SK-N-SH treated with all-trans-retinoic acid at 6 μM for 48 hours (cell line): ENCODE measurements around the gene OR6J1.
"Not testable (repeated sequence)": the region's sequence is repeated elsewhere in the genome, so short reads cannot be mapped to it uniquely, and the experiment has no call there.

Source experiments
- ATAC-seq: fragments of 200-7000 bp; cut with Tn5 transposase; 3 replicates; pipeline ENCODE4 v1.9.1; 2020; ENCODE audit warnings: mild to moderate bottlenecking, moderate library complexity
- ARNTL ChIP-seq: fragments of 450-650 bp; formaldehyde crosslinking; IDR thresholded peaks from 2 replicates; pipeline ENCODE4 v1.5.0; 2020; ENCODE audit warnings: low read depth, mild to moderate bottlenecking, moderate library complexity, borderline replicate concordance
- BACH2 ChIP-seq: fragments of 250-450 bp; sonication (Bioruptor Pico); IDR thresholded peaks from 2 replicates; pipeline ENCODE4 v1.9.0; 2021; ENCODE audit warnings: mild to moderate bottlenecking, borderline replicate concordance
- CSDC2 ChIP-seq: fragments of 250-450 bp; sonication (Bioruptor Pico); IDR thresholded peaks from 2 replicates; pipeline ENCODE4 v1.5.0; 2020; ENCODE audit warnings: mild to moderate bottlenecking, moderate library complexity
- ESRRG ChIP-seq: fragments of 250-450 bp; sonication (Bioruptor Pico); IDR thresholded peaks from 2 replicates; pipeline ENCODE4 v1.6.1; 2021; ENCODE audit warnings: mild to moderate bottlenecking
- GLIS3 ChIP-seq: fragments of 250-450 bp; sonication (Bioruptor Pico); IDR thresholded peaks from 2 replicates; pipeline ENCODE4 v1.5.0; 2020; ENCODE audit warnings: mild to moderate bottlenecking, moderate library complexity
- ISL1 ChIP-seq: fragments of 250-450 bp; sonication (Bioruptor Pico); IDR thresholded peaks from 2 replicates; pipeline ENCODE4 v2.1.2; 2022; ENCODE audit warnings: mild to moderate bottlenecking, moderate library complexity
- PPARA ChIP-seq: fragments of 250-450 bp; sonication (Bioruptor Pico); IDR thresholded peaks from 2 replicates; pipeline ENCODE4 v1.5.0; 2020; ENCODE audit warnings: mild to moderate bottlenecking, borderline replicate concordance
- RARB ChIP-seq: fragments of 250-450 bp; sonication (Bioruptor Pico); IDR thresholded peaks from 2 replicates; pipeline ENCODE4 v1.8.0; 2021; ENCODE audit warnings: mild to moderate bottlenecking, moderate library complexity
- SNAI2 ChIP-seq: fragments of 250-450 bp; sonication (Bioruptor Pico); IDR thresholded peaks from 2 replicates; pipeline ENCODE4 v1.5.0; 2020; ENCODE audit warnings: mild to moderate bottlenecking, moderate library complexity
- TCF4 ChIP-seq: fragments of 250-450 bp; sonication (Bioruptor Pico); IDR thresholded peaks from 2 replicates; pipeline ENCODE4 v1.8.0; 2021; ENCODE audit warnings: mild to moderate bottlenecking, moderate library complexity, borderline replicate concordance
- TOX ChIP-seq: fragments of 250-450 bp; sonication (Bioruptor Pico); IDR thresholded peaks from 2 replicates; pipeline ENCODE4 v1.8.0; 2021; ENCODE audit warnings: mild to moderate bottlenecking, moderate library complexity, borderline replicate concordance
- ZC3H10 ChIP-seq: fragments of 250-450 bp; sonication (Bioruptor Pico); IDR thresholded peaks from 2 replicates; pipeline ENCODE4 v1.5.1; 2021; ENCODE audit warnings: mild to moderate bottlenecking, moderate library complexity
- ZFP3 ChIP-seq: fragments of 250-450 bp; sonication (Bioruptor Pico); IDR thresholded peaks from 2 replicates; pipeline ENCODE4 v1.5.0; 2020; ENCODE audit warnings: mild to moderate bottlenecking, moderate library complexity
- ZFP30 ChIP-seq: fragments of 450-650 bp; formaldehyde crosslinking; IDR thresholded peaks from 2 replicates; pipeline ENCODE4 v1.5.0; 2022; ENCODE audit warnings: mild to moderate bottlenecking, moderate library complexity
- ZNF565 ChIP-seq: fragments of 450-650 bp; formaldehyde crosslinking; conservative IDR thresholded peaks from 2 replicates; pipeline ENCODE4 v1.5.0; 2020; ENCODE audit warnings: low read depth, mild to moderate bottlenecking, moderate library complexity
- ZNF70 ChIP-seq: fragments of 450-650 bp; formaldehyde crosslinking; IDR thresholded peaks from 2 replicates; pipeline ENCODE4 v1.5.0; 2020; ENCODE audit warnings: mild to moderate bottlenecking, moderate library complexity
- TF ChIP-seq, protein P1 (sequence below): fragments of 250-450 bp; sonication (Bioruptor Pico); IDR thresholded peaks from 2 replicates; pipeline ENCODE4 v1.8.0; 2020; ENCODE audit warnings: mild to moderate bottlenecking, moderate library complexity, borderline replicate concordance
- TF ChIP-seq, protein P2 (sequence below): fragments of 250-450 bp; sonication (Bioruptor Pico); IDR thresholded peaks from 2 replicates; pipeline ENCODE4 v1.5.0; 2020; ENCODE audit warnings: mild to moderate bottlenecking, moderate library complexity
- TF ChIP-seq, protein P3 (sequence below): fragments of 250-450 bp; sonication (Bioruptor Pico); IDR thresholded peaks from 2 replicates; pipeline ENCODE4 v1.5.1; 2020; ENCODE audit warnings: low read depth, mild to moderate bottlenecking, moderate library complexity
- TF ChIP-seq, protein P4 (sequence below): fragments of 250-450 bp; sonication (Bioruptor Pico); IDR thresholded peaks from 2 replicates; pipeline ENCODE4 v1.5.1; 2021; ENCODE audit warnings: mild to moderate bottlenecking, moderate library complexity

OR6J1 gene

DNA sequence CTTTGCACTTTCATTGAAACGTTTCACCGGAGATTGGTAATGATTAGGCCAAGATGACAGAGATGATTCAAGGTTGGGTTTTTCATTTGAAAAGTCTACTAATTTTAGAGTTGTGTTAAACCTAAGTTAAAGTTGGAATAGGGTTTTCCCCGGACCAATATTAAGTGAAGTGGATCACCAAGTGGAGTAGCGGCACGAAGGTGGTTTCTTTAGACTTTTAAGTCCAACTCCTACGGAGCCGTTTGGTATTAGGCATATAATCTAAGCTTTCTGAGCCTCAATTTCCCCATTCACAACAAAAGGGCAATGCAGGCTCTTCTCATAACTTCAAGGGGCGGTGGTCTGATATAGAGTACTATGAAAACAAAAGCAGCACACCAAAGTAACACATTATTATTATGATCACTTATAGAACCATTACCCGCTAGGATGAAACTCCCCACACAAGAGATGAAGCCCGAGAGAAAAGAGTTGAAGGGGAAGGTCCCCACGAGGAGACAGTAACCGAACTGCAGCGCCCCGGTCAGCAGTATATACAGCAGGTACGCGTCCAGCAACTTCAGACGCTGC, 55.5 kb downstream of the OR6J1 start:
- no peak for TF ChIP-seq PPARA (CRISPR knock-in tag)
- no peak for TF ChIP-seq TOX (CRISPR knock-in tag)
- no peak for TF ChIP-seq CSDC2
- TF ChIP-seq, protein P1, sequence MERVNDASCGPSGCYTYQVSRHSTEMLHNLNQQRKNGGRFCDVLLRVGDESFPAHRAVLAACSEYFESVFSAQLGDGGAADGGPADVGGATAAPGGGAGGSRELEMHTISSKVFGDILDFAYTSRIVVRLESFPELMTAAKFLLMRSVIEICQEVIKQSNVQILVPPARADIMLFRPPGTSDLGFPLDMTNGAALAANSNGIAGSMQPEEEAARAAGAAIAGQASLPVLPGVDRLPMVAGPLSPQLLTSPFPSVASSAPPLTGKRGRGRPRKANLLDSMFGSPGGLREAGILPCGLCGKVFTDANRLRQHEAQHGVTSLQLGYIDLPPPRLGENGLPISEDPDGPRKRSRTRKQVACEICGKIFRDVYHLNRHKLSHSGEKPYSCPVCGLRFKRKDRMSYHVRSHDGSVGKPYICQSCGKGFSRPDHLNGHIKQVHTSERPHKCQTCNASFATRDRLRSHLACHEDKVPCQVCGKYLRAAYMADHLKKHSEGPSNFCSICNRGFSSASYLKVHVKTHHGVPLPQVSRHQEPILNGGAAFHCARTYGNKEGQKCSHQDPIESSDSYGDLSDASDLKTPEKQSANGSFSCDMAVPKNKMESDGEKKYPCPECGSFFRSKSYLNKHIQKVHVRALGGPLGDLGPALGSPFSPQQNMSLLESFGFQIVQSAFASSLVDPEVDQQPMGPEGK: no peak
- TF ChIP-seq ZFP3: no peak
- TF ChIP-seq, protein P2, sequence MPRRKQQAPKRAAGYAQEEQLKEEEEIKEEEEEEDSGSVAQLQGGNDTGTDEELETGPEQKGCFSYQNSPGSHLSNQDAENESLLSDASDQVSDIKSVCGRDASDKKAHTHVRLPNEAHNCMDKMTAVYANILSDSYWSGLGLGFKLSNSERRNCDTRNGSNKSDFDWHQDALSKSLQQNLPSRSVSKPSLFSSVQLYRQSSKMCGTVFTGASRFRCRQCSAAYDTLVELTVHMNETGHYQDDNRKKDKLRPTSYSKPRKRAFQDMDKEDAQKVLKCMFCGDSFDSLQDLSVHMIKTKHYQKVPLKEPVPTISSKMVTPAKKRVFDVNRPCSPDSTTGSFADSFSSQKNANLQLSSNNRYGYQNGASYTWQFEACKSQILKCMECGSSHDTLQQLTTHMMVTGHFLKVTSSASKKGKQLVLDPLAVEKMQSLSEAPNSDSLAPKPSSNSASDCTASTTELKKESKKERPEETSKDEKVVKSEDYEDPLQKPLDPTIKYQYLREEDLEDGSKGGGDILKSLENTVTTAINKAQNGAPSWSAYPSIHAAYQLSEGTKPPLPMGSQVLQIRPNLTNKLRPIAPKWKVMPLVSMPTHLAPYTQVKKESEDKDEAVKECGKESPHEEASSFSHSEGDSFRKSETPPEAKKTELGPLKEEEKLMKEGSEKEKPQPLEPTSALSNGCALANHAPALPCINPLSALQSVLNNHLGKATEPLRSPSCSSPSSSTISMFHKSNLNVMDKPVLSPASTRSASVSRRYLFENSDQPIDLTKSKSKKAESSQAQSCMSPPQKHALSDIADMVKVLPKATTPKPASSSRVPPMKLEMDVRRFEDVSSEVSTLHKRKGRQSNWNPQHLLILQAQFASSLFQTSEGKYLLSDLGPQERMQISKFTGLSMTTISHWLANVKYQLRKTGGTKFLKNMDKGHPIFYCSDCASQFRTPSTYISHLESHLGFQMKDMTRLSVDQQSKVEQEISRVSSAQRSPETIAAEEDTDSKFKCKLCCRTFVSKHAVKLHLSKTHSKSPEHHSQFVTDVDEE (CRISPR knock-in tag): no peak
- TF ChIP-seq TCF4: no peak
- TF ChIP-seq ESRRG (CRISPR knock-in tag): no peak
- TF ChIP-seq, protein P3, sequence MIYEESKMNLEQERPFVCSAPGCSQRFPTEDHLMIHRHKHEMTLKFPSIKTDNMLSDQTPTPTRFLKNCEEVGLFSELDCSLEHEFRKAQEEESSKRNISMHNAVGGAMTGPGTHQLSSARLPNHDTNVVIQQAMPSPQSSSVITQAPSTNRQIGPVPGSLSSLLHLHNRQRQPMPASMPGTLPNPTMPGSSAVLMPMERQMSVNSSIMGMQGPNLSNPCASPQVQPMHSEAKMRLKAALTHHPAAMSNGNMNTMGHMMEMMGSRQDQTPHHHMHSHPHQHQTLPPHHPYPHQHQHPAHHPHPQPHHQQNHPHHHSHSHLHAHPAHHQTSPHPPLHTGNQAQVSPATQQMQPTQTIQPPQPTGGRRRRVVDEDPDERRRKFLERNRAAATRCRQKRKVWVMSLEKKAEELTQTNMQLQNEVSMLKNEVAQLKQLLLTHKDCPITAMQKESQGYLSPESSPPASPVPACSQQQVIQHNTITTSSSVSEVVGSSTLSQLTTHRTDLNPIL (CRISPR knock-in tag): no peak
- TF ChIP-seq ZFP30 (CRISPR knock-in tag): no peak
- ATAC-seq: no peak

DNA sequence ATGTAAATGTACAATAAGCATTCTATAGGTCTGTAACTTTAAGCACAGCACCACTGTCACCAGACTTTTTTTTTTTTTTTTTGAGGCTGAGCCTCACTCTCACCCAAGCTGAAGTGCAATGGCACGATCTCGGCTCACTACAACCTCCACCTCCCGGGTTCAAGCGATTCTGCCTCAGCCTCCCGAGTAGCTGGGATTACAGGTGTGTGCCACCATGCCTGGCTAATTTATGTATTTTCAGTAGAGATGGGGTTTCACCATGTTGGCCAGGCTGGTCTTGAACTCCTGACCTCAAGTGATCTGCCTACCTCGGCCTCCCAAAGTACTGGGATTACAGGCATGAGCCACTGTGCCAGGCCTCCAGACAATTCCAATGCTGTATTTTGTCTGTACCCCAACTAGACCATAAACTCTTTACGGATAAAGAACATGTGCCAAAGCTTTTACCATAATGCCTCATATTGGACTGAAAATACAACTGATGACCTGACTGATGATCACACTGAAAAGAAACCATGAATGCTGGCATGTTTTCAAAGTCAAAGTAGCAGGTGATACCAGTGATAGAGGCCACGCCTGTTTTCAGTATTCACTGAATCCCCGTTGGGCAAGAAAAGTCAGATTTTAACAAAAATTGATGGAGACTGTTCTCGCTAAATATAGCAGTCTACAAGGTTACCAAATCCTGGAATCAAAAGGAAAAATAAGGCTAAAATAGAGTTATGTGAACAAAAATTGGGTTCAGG, 56.3 kb downstream of the OR6J1 start:
- ATAC-seq: not testable (repeated sequence)

DNA sequence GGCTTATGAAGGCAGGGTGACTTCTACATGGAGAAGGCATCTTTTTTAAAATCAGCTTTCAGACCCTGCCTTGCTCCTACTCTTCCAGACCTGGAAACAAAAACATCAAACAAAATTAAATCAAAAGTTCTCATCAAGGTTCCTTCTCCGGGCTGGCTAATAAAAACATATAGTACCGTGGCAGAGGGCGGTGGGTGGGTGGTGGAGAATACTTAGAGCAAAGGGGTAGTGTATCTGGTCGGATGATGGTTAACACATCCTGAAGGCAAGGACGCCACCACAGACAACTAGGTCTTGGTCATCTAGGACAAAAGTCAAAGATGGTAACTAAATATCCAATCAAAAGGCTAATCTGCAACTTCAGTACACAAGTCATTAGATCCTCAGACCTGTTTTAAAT, 56.9 kb downstream of the OR6J1 start:
- no peak for TF ChIP-seq ZFP30 (CRISPR knock-in tag)
- TF ChIP-seq TCF4: no peak
- no peak for TF ChIP-seq RARB (CRISPR knock-in tag)
- no peak for TF ChIP-seq BACH2 (CRISPR knock-in tag)
- TF ChIP-seq, protein P4, sequence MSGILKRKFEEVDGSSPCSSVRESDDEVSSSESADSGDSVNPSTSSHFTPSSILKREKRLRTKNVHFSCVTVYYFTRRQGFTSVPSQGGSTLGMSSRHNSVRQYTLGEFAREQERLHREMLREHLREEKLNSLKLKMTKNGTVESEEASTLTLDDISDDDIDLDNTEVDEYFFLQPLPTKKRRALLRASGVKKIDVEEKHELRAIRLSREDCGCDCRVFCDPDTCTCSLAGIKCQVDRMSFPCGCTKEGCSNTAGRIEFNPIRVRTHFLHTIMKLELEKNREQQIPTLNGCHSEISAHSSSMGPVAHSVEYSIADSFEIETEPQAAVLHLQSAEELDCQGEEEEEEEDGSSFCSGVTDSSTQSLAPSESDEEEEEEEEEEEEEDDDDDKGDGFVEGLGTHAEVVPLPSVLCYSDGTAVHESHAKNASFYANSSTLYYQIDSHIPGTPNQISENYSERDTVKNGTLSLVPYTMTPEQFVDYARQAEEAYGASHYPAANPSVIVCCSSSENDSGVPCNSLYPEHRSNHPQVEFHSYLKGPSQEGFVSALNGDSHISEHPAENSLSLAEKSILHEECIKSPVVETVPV: no peak
- TF ChIP-seq, protein P3 (CRISPR knock-in tag): no peak
- TF ChIP-seq, protein P2 (CRISPR knock-in tag): no peak
- no peak for TF ChIP-seq GLIS3 (CRISPR knock-in tag)
- TF ChIP-seq SNAI2: no peak
- no peak for TF ChIP-seq ZFP3
- TF ChIP-seq ARNTL (CRISPR knock-in tag): no peak
- no peak for TF ChIP-seq ZC3H10 (CRISPR knock-in tag)
- no peak for TF ChIP-seq ZNF70 (CRISPR knock-in tag)
- no peak for TF ChIP-seq PPARA (CRISPR knock-in tag)
- no peak for TF ChIP-seq CSDC2
- TF ChIP-seq, protein P1: no peak
- no peak for TF ChIP-seq ESRRG (CRISPR knock-in tag)
- TF ChIP-seq ZNF565 (CRISPR knock-in tag): no peak
- TF ChIP-seq TOX (CRISPR knock-in tag): no peak
- no peak for TF ChIP-seq ISL1 (CRISPR knock-in tag)
- ATAC-seq: no peak
